AG04450 (cell line): ENCODE data around the gene LSP1. TPM values are rescaled to one million over a fixed set of nuclear protein-coding genes. Genes with fewer than 3 reads are reported as not detected.

Source experiments
- CTCF ChIA-PET: fragments of 300-600, 350-600 bp; formaldehyde crosslinking; extraction: SDS; loops from one replicate; lab custom pipeline; 2022; ENCODE audit warnings: antibody characterized with exemption, inconsistent platforms; lab: Charles Lee
- POLR2A ChIA-PET: fragments of 350-600 bp; formaldehyde crosslinking; extraction: SDS; loops from one replicate; lab custom pipeline; 2021; ENCODE audit warnings: antibody characterized with exemption, inconsistent platforms; lab: Yijun Ruan, JAX
- DNase-seq: peaks from one replicate; pipeline ENCODE4 v3.0.0-alpha.2; 2011; ENCODE audit warnings: low read depth, low spot score
- H3K27ac ChIP-seq: one replicate; pipeline ENCODE4 v1.5.1; 2012; ENCODE audit warnings: low read depth, low read length, control low read depth
- H3K27me3 ChIP-seq: one replicate; pipeline ENCODE4 v1.6.0; 2012; ENCODE audit warnings: low read length; ENCODE audit not compliant: control insufficient read depth, insufficient read depth
- H3K4me3 ChIP-seq: 2 replicates; pipeline ENCODE4 v1.5.1; 2011; ENCODE audit warnings: mild to moderate bottlenecking, low read depth, low read length, control low read depth
- H3K9me3 ChIP-seq: 2 replicates; pipeline ENCODE4 v1.5.1; 2012; ENCODE audit warnings: low read length; ENCODE audit not compliant: control insufficient read depth, insufficient read depth
- polyA plus RNA-seq: library from polyadenylated mRNA; depleted of rRNA; stranded (reverse); fragments of >200 nt; gene quantifications from 2 replicates; pipeline ENCODE4 v1.2.3, GENCODE V29; 2011
- TF ChIP-seq, protein P1 (sequence below): IDR thresholded peaks from 2 replicates; pipeline ENCODE4 v1.5.1; 2011; ENCODE audit warnings: low read depth, low read length, control low read depth, inconsistent platforms

The LSP1 gene
- polyA plus RNA-seq, 1 experiment = not detected

DNA sequence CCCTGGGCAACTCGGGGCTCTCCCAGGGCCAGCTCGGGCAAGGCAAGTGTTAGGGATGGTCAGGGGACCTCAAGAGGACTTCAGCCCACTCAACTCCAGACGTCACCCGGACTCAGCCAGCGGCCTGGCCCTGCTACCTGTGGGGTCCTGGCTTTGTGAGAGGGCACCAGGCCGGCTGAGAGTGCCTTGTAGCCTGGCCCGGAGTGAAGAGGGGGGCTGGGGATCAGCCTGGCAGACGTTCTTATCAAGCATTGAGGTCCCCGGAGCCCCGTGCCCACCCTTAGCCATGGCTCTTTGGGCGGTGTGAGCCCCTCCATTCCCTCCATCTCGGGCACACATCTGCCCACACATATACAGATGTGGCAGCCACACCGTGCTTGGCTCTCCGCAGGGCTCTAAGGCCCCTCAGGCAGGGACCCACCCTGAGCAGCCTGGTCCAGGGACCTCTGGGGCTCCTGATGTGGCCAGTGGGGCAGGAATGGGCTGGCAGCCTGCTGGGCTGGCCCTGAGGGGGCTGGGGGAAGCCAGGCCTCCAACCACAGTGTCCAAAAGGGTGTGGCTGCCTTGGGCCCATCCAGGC is 15.3 kb downstream of the LSP1 start:
- no peak overlapping the region for H3K4me3 ChIP-seq

DNA sequence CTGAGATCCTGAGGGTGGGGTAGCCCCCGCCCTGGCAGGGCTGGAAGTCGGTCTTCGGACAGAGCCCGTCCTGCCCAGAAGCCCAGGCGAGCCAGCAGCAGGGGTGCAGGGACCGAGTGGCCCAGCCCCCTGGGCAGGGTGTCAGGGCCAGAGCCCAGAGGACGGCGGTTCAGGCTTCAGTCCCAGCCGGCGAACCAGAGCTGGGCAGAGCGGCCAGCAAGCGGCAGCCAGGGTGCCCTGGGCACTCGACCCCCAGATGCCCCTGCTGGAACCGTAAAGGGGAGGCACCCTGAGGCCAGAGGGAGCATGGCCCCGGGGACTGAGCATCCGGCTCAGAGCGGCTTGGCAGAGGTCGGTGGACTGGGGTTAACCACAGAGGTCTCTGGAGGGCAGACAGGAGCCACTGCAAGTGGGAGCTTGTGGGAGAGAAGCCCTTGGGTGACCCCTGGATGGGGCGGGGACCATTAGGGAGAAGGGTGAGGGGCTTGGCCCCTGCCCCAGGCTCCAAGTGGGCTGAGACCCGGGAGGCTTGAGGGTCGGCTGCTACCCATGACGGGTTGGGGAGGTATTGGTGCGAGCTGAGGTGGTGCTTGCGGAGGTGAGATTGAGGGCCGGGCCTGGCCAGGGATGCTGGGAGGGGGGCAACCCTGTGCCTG is 15.9 kb downstream of the LSP1 start:
- TF ChIP-seq, protein P1, sequence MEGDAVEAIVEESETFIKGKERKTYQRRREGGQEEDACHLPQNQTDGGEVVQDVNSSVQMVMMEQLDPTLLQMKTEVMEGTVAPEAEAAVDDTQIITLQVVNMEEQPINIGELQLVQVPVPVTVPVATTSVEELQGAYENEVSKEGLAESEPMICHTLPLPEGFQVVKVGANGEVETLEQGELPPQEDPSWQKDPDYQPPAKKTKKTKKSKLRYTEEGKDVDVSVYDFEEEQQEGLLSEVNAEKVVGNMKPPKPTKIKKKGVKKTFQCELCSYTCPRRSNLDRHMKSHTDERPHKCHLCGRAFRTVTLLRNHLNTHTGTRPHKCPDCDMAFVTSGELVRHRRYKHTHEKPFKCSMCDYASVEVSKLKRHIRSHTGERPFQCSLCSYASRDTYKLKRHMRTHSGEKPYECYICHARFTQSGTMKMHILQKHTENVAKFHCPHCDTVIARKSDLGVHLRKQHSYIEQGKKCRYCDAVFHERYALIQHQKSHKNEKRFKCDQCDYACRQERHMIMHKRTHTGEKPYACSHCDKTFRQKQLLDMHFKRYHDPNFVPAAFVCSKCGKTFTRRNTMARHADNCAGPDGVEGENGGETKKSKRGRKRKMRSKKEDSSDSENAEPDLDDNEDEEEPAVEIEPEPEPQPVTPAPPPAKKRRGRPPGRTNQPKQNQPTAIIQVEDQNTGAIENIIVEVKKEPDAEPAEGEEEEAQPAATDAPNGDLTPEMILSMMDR = no peak
- CTCF ChIA-PET = interaction anchor here (1.8 kb wide), 1 partner anchor 13 kb away, joined by 8 read pairs; no protein-coding TSS in a partner anchor
- Histone ChIP-seq H3K27ac (no peak overlapping the region), H3K9me3 (peaks cover 3% of the 10 kb centered on the region; the same call in 1 of the 2 replicates), H3K27me3 (peaks cover 26% of the 10 kb centered on the region), H3K4me3 (no peak overlapping the region)
- no peak for DNase-seq
- POLR2A ChIA-PET = no interaction called here

More for the DNA sequence above, 15.3 kb downstream of the LSP1 start:
- Histone ChIP-seq H3K27ac (no peak overlapping the region), H3K27me3 (peaks cover 26% of the 10 kb centered on the region), H3K9me3 (peaks cover 3% of the 10 kb centered on the region; the same call in 1 of the 2 replicates)
- CTCF ChIA-PET = interaction anchor here (1.8 kb wide), 1 partner anchor 14 kb away, joined by 8 read pairs; no protein-coding TSS in a partner anchor
- TF ChIP-seq, protein P1 = no peak
- DNase-seq = no peak
- POLR2A ChIA-PET = no interaction called here

DNA sequence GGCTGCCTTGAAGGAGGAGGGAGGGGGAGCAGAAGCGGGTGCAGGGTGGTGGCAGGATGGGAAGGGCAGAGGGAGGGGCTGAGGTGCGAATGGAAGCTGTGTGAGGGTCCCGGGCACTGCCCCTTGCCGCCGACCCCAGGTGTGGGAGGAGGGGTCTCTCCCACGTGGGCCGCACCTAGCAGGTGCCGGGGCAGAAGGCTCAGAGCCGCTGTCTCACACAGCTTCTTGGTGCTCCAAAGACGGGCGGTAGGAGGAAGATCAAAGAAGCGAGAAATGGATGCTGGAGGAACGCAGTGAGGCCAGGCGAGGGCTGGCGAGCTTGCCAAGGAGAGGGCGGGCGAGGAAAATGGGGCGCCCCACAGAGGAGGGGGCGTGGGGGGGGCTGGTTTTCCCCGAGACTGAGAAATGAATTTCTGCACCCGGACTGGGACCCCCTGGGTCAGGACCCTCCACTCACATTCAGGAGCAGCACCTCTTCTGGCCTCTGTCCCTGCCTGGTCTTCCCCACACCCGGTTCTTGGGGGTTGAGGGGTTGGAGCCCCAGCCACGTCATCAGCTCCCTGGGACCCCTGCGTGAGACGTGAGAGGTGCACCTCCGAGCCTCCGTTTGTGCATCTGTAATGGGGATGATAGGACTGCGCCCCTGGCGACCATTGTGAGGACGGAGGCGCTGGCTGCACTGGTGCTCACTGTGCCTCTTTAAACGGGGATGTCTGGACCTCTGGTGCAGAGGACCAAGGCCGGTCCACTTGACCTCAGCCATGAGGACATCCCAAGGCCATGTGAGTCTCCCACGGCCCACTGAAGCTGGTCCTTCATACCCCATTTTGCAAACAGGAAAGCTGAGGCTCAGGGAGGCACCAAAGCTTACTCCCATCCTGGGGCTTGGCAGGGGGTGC is 16.8 kb downstream of the LSP1 start:
- TF ChIP-seq, protein P1 = 0 out of 2 replicates have a peak, but pooled peaks have one; percentile 20
- peaks cover 26% of the 10 kb centered on the region for H3K27me3 ChIP-seq
- H3K27ac ChIP-seq = no peak overlapping the region
- POLR2A ChIA-PET = no interaction called here
- CTCF ChIA-PET = interaction anchor here (1.1 to 1.8 kb wide), 2 partner anchors 12 to 38 kb away, joined by 4 to 8 read pairs; no protein-coding TSS in a partner anchor
- no peak for DNase-seq
- H3K9me3 ChIP-seq = peaks cover 3% of the 10 kb centered on the region; the same call in 1 of the 2 replicates
- H3K4me3 ChIP-seq = no peak overlapping the region

DNA sequence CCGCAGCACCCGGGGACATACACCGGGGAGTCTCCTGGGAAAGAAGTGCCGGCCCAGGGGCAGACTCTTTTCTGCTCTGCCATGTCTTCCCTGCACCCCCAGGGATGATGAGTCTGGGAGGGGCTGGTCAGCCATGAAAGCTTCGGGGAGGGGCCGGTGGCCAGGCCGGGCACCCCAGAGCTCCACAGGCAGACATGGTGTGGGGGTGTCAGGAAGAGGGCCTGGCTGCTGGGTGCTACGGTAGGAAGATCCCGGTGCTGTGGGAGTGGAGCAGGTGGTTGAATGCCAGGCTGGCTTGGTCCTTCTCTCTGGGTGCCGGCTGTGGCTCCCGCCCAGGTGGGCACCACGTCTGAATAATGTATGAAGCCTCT is 17.4 kb downstream of the LSP1 start:
- H3K27me3 ChIP-seq = peaks cover 26% of the 10 kb centered on the region
- no peak overlapping the region for H3K4me3 ChIP-seq
- CTCF ChIA-PET = interaction anchor here (1.1 to 1.8 kb wide), 3 partner anchors 12 to 38 kb away, joined by 4 to 8 read pairs (median 8); no protein-coding TSS in a partner anchor
- peaks cover 3% of the 10 kb centered on the region; the same call in 1 of the 2 replicates for H3K9me3 ChIP-seq
- TF ChIP-seq, protein P1 = no peak
- POLR2A ChIA-PET = no interaction called here
- DNase-seq = no peak
- H3K27ac ChIP-seq = no peak overlapping the region
